Transverse colon (tissue), 4 donors: Measurements from ENCODE around the gene TMEM132E. TPM values are rescaled to one million over a fixed set of nuclear protein-coding genes. Genes with fewer than 3 reads are reported as not detected.

Experiments used
- DNase-seq: peaks from one replicate; pipeline ENCODE4 v3.0.0-alpha.2; 2019
- H3K27ac ChIP-seq, 4 donors: fragments of 200-600 bp; sonication (generic); 2 replicates each; pipeline ENCODE4 v1.5.1; 2016 to 2018; ENCODE audit warnings: inconsistent platforms in 4 of 4
- H3K27me3 ChIP-seq: fragments of 200-600 bp; sonication (generic); 2 replicates; pipeline ENCODE4 v1.5.1; 2017; ENCODE audit warnings: inconsistent platforms
- H3K36me3 ChIP-seq, 4 donors: fragments of 200-600 bp; sonication (generic); 2 replicates each; pipeline ENCODE4 v1.5.1; 2017 to 2019; ENCODE audit warnings: inconsistent platforms in 4 of 4
- H3K4me1 ChIP-seq, 4 donors: fragments of 200-600 bp; sonication (generic); 2 replicates each; pipeline ENCODE4 v1.5.1; 2017 to 2020; ENCODE audit warnings: inconsistent platforms in 4 of 4
- H3K4me3 ChIP-seq, 4 donors: fragments of 200-600 bp; sonication (generic); 1 replicate in 1 of 4; 2 replicates in 3 of 4; pipeline versions ENCODE4 v1.5.1 to v1.6.1; 2017 to 2019; ENCODE audit warnings: inconsistent platforms in 4 of 4
- H3K9me3 ChIP-seq, 2 donors: fragments of 200-600 bp; sonication (generic); 2 replicates each; pipeline ENCODE4 v1.5.1; 2017 to 2019; ENCODE audit warnings: inconsistent platforms in 2 of 2
- EP300 ChIP-seq: sonication (generic); formaldehyde crosslinking; IDR thresholded peaks from one replicate; pipeline ENCODE4 v1.6.1; 2017; ENCODE audit warnings: antibody characterized with exemption, low read depth
- POLR2A ChIP-seq: fragments of 450-650 bp; IDR thresholded peaks from one replicate; pipeline ENCODE4 v1.6.1; 2016; ENCODE audit warnings: antibody characterized with exemption, mild to moderate bottlenecking, moderate library complexity
- POLR2AphosphoS5 ChIP-seq, 3 donors: sonication (generic); formaldehyde crosslinking; IDR thresholded peaks; one replicate each; pipeline ENCODE4 v1.6.1; 2016; ENCODE audit warnings: antibody characterized with exemption in 3 of 3
- WGBS, 2 donors: methylation state at CpG; one replicate each; pipeline ENCODE4 v1.1.5; 2018; ENCODE audit warnings: low coverage in 1 of 2; 5-methylcytosine and 5-hydroxymethylcytosine counted together
- in situ Hi-C, 4 donors: fragments of 200-750 bp; cut with MboI; loops; one replicate each; pipeline versions ENCODE4 v1.15.0 to v1.15.1; 2017; ENCODE audit warnings: low sequenced_read_pairs in 3 of 4, low pct_ligation_motif_present in 1 of 4, low pct_unique_long_range_greater_than_20kb in 1 of 4
- intact Hi-C: fragments of 100-400 bp; cut with DNase I; formaldehyde crosslinking; loops from one replicate; pipeline ENCODE4 v1.15.1; 2023; ENCODE audit warnings: low total_unique reads
- total RNA-seq, 4 donors: library from RNA; depleted of rRNA; stranded (reverse); fragments of >200 nt; gene quantifications; one replicate each; pipeline ENCODE4 v1.1.0, GENCODE V29; 2016
- TF ChIP-seq, protein P1 (sequence below), 5 experiments: fragments of 200-600 bp in 3 of 5; fragments of 450-650 bp in 2 of 5; sonication (generic) in 3 of 5; IDR thresholded peaks; 1 replicate in 2 of 5; 2 replicates in 3 of 5; pipeline ENCODE4 v1.5.1; 2016 to 2017; ENCODE audit warnings: antibody characterized with exemption in 5 of 5, inconsistent platforms in 3 of 5, mild to moderate bottlenecking in 2 of 5, moderate library complexity in 1 of 5

The TMEM132E gene
- total RNA-seq, 4 donors from 2014 or later: not detected

DNA sequence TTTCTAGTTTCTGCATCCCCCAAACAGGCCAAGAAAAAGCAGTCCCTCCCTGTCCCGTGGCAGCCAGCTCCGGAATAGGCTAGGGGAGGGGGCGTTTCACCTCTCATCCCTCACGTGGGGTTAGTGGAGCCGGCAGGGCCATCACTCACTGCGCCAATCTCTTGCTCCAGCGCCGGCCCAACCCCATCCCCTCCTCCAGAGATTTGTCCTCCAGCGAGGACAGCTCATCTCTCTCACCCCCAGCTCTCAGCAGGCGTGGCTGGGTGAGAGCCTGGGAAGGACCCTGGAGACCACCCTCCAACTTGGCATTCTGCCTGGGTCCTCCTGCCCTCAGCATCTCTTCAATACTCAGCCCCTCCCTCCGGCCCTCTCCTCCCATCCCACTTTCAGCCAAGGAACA is 74.1 kb downstream of the TMEM132E start:
- no peaks in the 10 kb centered on the region for H3K4me1 ChIP-seq
- no peaks in the 10 kb centered on the region for H3K36me3 ChIP-seq
- intact Hi-C loops: no loop called here
- H3K4me3 ChIP-seq: no peak overlapping the region
- 43 to 59% methylated on average over 1 to 10 of the region's 11 CpGs for WGBS, 2 donors
- no peaks in the 10 kb centered on the region for H3K27me3 ChIP-seq
- in situ Hi-C loops: loop anchor here in 1 of 4 donors (25.0 kb wide), 2 partner anchors 91 to 459 kb away; partner anchors contain the start of genes FNDC8 and RAD51D
- no peak for DNase-seq
- TF ChIP-seq, protein P1, sequence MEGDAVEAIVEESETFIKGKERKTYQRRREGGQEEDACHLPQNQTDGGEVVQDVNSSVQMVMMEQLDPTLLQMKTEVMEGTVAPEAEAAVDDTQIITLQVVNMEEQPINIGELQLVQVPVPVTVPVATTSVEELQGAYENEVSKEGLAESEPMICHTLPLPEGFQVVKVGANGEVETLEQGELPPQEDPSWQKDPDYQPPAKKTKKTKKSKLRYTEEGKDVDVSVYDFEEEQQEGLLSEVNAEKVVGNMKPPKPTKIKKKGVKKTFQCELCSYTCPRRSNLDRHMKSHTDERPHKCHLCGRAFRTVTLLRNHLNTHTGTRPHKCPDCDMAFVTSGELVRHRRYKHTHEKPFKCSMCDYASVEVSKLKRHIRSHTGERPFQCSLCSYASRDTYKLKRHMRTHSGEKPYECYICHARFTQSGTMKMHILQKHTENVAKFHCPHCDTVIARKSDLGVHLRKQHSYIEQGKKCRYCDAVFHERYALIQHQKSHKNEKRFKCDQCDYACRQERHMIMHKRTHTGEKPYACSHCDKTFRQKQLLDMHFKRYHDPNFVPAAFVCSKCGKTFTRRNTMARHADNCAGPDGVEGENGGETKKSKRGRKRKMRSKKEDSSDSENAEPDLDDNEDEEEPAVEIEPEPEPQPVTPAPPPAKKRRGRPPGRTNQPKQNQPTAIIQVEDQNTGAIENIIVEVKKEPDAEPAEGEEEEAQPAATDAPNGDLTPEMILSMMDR (IDR thresholded peaks at IDR 0.05): no peak
- TF ChIP-seq POLR2AphosphoS5 (IDR thresholded peaks at IDR 0.05) (no peak), EP300 (no peak), POLR2A (no peak)
- H3K9me3 ChIP-seq: no peaks in the 10 kb centered on the region
- H3K27ac ChIP-seq: no peak overlapping the region

DNA sequence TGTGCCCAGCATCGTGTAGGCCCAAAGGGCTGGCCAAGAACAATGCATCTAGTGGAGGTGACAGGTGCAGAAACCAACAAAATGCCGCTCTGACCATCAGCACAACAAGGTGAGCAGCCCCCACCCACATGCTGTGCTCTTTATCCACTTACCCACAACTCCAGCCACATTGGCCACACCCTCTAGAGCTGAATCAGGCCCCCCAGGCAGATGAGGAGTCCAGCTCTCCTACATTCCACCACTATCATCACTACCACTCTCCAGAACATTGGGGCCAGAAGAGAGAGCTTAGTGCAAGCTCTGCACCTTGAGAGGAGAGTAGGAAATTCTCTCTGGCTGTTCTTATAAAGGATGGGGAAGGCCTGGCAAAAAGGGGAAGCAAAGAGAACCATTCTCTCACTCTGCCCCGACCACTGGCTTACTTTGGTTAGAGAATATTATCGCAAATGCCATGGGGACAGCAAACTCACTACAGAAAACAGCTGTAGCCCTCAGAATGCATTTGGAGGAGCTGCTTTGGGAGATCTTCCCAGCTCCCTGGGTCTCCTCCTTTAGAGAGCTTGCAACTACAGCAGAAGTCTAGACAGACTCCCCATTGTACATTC is 75.0 kb downstream of the TMEM132E start:
- TF ChIP-seq EP300: no peak
- no peak for TF ChIP-seq POLR2AphosphoS5 (IDR thresholded peaks at IDR 0.05)
- TF ChIP-seq, protein P1 (IDR thresholded peaks at IDR 0.05): no peak
- TF ChIP-seq POLR2A: no peak
- no peak for DNase-seq
- in situ Hi-C loops: loop anchor here in 1 of 4 donors (25.0 kb wide), 2 partner anchors 92 to 458 kb away; partner anchors contain the start of genes FNDC8 and RAD51D
- H3K36me3 ChIP-seq: no peaks in the 10 kb centered on the region
- H3K4me3 ChIP-seq: no peak overlapping the region
- no peaks in the 10 kb centered on the region for H3K27me3 ChIP-seq
- H3K9me3 ChIP-seq: no peaks in the 10 kb centered on the region
- intact Hi-C loops: no loop called here
- no peak overlapping the region for H3K27ac ChIP-seq
- 55% methylated on average over 4 of the region's 4 CpGs; no CpG with 5 or more reads in 1 of the 2 donors for WGBS, 2 donors
- H3K4me1 ChIP-seq: no peaks in the 10 kb centered on the region

DNA sequence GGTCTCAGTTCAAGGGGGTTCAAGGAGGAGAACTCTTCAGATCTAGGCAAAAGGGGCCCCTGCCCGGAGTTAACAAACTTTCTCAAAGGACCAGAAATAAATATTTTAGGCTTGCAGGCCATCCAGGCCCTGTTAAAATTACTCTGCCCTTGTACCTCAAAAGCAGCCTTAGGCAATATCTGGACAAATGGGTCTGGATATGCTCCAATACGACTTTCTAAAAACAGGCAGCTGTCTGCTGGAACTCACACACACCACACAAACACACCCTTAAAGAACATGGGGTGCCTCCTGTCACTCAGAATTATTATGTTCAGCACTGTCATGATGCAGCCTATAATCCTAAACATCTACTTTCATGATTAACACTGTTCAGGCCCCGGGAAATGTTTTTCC is 75.5 kb downstream of the TMEM132E start:
- TF ChIP-seq POLR2AphosphoS5 (IDR thresholded peaks at IDR 0.05) (no peak), POLR2A (no peak), EP300 (no peak)
- TF ChIP-seq, protein P1 (IDR thresholded peaks at IDR 0.05): no peak
- H3K9me3 ChIP-seq: no peaks in the 10 kb centered on the region
- 57 to 100% methylated on average over 1 to 3 of the region's 3 CpGs for WGBS, 2 donors
- DNase-seq: no peak
- no peak overlapping the region for H3K27ac ChIP-seq
- no peaks in the 10 kb centered on the region for H3K4me1 ChIP-seq
- no peak overlapping the region for H3K4me3 ChIP-seq
- in situ Hi-C loops (loop anchor here in 1 of 4 donors (25.0 kb wide), 2 partner anchors 93 to 457 kb away; partner anchors contain the start of genes FNDC8 and RAD51D), intact Hi-C loops (no loop called here)
- no peaks in the 10 kb centered on the region for H3K27me3 ChIP-seq
- H3K36me3 ChIP-seq: no peaks in the 10 kb centered on the region

DNA sequence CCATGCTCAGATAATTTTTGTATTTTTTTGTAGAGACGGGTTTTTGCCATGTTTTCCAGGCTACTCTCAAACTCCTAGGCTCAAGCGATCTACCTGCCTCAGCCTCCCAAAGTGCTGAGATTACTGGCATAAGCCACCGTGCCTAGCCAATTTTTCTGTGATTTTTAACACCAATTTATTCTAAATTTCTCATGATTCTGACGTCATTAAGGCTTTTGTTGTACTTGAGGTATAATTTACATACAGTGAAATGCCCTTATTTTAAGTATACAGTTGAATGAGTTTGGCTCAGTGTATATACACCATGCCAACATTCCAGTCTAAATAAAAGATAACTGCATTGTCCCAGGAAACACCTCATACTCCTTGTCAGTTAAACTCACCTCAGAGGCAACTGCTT is 77.4 kb downstream of the TMEM132E start:
- TF ChIP-seq, protein P1 (IDR thresholded peaks at IDR 0.05): no peak
- no peak for TF ChIP-seq EP300
- TF ChIP-seq POLR2AphosphoS5 (IDR thresholded peaks at IDR 0.05): no peak
- TF ChIP-seq POLR2A: no peak
- in situ Hi-C loops: loop anchor here in 1 of 4 donors (25.0 kb wide), 2 partner anchors 94 to 456 kb away; partner anchors contain the start of genes FNDC8 and RAD51D
- no peak overlapping the region for H3K27ac ChIP-seq
- intact Hi-C loops: no loop called here
- no peaks in the 10 kb centered on the region for H3K9me3 ChIP-seq
- no peaks in the 10 kb centered on the region for H3K27me3 ChIP-seq
- no peak for DNase-seq
- WGBS, 2 donors: 66 to 67% methylated on average over 4 of the region's 4 CpGs
- H3K4me1 ChIP-seq: no peaks in the 10 kb centered on the region
- no peak overlapping the region for H3K4me3 ChIP-seq
- no peaks in the 10 kb centered on the region for H3K36me3 ChIP-seq
